H9 (cell line): Measurements from ENCODE around the gene RPN1. TPM values are rescaled to one million over a fixed set of nuclear protein-coding genes. Genes with fewer than 3 reads are reported as not detected.
A peak's percentile ranks its signal among the peaks of the same experiment; 100 is the strongest.

Source experiments
- DNase-seq: peaks from one replicate; pipeline ENCODE4 v3.0.0-alpha.2; 2017
- H2AFZ ChIP-seq: one replicate; pipeline ENCODE4 v1.6.1; 2013; ENCODE audit warnings: mild to moderate bottlenecking, low read length, control low read depth, moderate library complexity
- H2AK5ac ChIP-seq: 2 replicates; pipeline ENCODE4 v1.6.1; 2013; ENCODE audit warnings: low read length, control low read depth, mixed read lengths; ENCODE audit not compliant: insufficient read length
- H2BK120ac ChIP-seq: one replicate; pipeline ENCODE4 v1.6.1; 2013; ENCODE audit warnings: low read depth, mild to moderate bottlenecking, low read length, control low read depth, inconsistent platforms; ENCODE audit not compliant: poor library complexity, severe bottlenecking
- H2BK12ac ChIP-seq: 2 replicates; pipeline ENCODE4 v1.6.1; 2013; ENCODE audit warnings: low read length, control low read depth, mixed read lengths, low read depth; ENCODE audit not compliant: insufficient read length
- H2BK15ac ChIP-seq: 2 replicates; pipeline ENCODE4 v1.6.1; 2013; ENCODE audit warnings: low read depth, low read length, control low read depth
- H2BK20ac ChIP-seq: one replicate; pipeline ENCODE4 v1.6.1; 2013; ENCODE audit warnings: low read depth, mild to moderate bottlenecking, low read length, control low read depth, inconsistent platforms; ENCODE audit not compliant: poor library complexity, severe bottlenecking
- H2BK5ac ChIP-seq: 2 replicates; pipeline ENCODE4 v1.6.1; 2013; ENCODE audit warnings: low read length, control low read depth, mixed read lengths; ENCODE audit not compliant: insufficient read length
- H3K14ac ChIP-seq: 2 replicates; pipeline ENCODE4 v1.6.1; 2013; ENCODE audit warnings: low read length, control low read depth; ENCODE audit not compliant: insufficient read depth
- H3K18ac ChIP-seq: 2 replicates; pipeline ENCODE4 v1.6.1; 2013; ENCODE audit warnings: low read depth, mild to moderate bottlenecking, mixed read lengths, low read length, control low read depth; ENCODE audit not compliant: insufficient read length
- H3K23ac ChIP-seq: 2 replicates; pipeline ENCODE4 v1.6.1; 2013; ENCODE audit warnings: low read length, control low read depth, mixed read lengths, low read depth; ENCODE audit not compliant: insufficient read length
- H3K23me2 ChIP-seq: 2 replicates; pipeline ENCODE4 v1.6.1; 2013; ENCODE audit warnings: low read depth, mild to moderate bottlenecking, mixed read lengths, low read length, control low read depth; ENCODE audit not compliant: insufficient read length, poor library complexity, severe bottlenecking
- H3K27ac ChIP-seq: 2 replicates; pipeline ENCODE4 v1.5.1; 2013; ENCODE audit warnings: low read length, control low read depth, mixed read lengths, low read depth; ENCODE audit not compliant: insufficient read length
- H3K27me3 ChIP-seq: 2 replicates; pipeline ENCODE4 v1.6.1; 2013; ENCODE audit warnings: low read length, control low read depth, inconsistent platforms; ENCODE audit not compliant: insufficient read depth
- H3K4ac ChIP-seq: 2 replicates; pipeline ENCODE4 v1.6.1; 2013; ENCODE audit warnings: low read depth, mild to moderate bottlenecking, control low read depth, inconsistent platforms, low read length, moderate library complexity
- H3K4me1 ChIP-seq: 2 replicates; pipeline ENCODE4 v1.6.1; 2013; ENCODE audit warnings: low read length, control low read depth, inconsistent platforms; ENCODE audit not compliant: insufficient read depth
- H3K4me2 ChIP-seq: 2 replicates; pipeline ENCODE4 v1.6.1; 2013; ENCODE audit warnings: low read length, control low read depth, mixed read lengths; ENCODE audit not compliant: insufficient read length, insufficient read depth
- H3K56ac ChIP-seq: 2 replicates; pipeline ENCODE4 v1.6.1; 2013; ENCODE audit warnings: low read depth, mild to moderate bottlenecking, mixed read lengths, low read length, control low read depth; ENCODE audit not compliant: insufficient read length
- H3K79me1 ChIP-seq: 2 replicates; pipeline ENCODE4 v1.6.1; 2013; ENCODE audit warnings: low read depth, mild to moderate bottlenecking, moderate library complexity, low read length, control low read depth, inconsistent platforms; ENCODE audit not compliant: insufficient read depth, poor library complexity, severe bottlenecking
- H3K79me2 ChIP-seq: 2 replicates; pipeline ENCODE4 v1.6.1; 2013; ENCODE audit warnings: low read length, control low read depth, inconsistent platforms; ENCODE audit not compliant: insufficient read depth
- H3K9ac ChIP-seq: 2 replicates; pipeline ENCODE4 v1.6.1; 2013; ENCODE audit warnings: low read length, control low read depth, mixed read lengths; ENCODE audit not compliant: insufficient read length; ENCODE audit errors: extremely low read depth
- H3K9me3 ChIP-seq: one replicate; pipeline ENCODE4 v1.6.1; 2013; ENCODE audit warnings: low read depth, low read length, inconsistent platforms; ENCODE audit not compliant: control insufficient read depth
- H3T11ph ChIP-seq: one replicate; pipeline ENCODE4 v1.6.1; 2013; ENCODE audit warnings: mild to moderate bottlenecking, low read length, control low read depth, inconsistent platforms
- H4K20me1 ChIP-seq: one replicate; pipeline ENCODE4 v1.6.1; 2013; ENCODE audit not compliant: control insufficient read depth, insufficient read length, insufficient read depth
- H4K5ac ChIP-seq: 2 replicates; pipeline ENCODE4 v1.6.1; 2013; ENCODE audit warnings: low read depth, mild to moderate bottlenecking, mixed read lengths, low read length, control low read depth; ENCODE audit not compliant: insufficient read length
- H4K8ac ChIP-seq: replicated peaks from 2 replicates; pipeline ENCODE4 v1.6.1; 2013; ENCODE audit warnings: low read length, control low read depth, mixed read lengths, low read depth; ENCODE audit not compliant: insufficient read length
- H4K91ac ChIP-seq: 2 replicates; pipeline ENCODE4 v1.6.1; 2013; ENCODE audit warnings: low read depth, mild to moderate bottlenecking, moderate library complexity, mixed read lengths, low read length, control low read depth; ENCODE audit not compliant: insufficient read length
- H3K27ac Mint-ChIP-seq, 3 experiments: 2 replicates in 2 of 3; 3 replicates in 1 of 3; pipeline ENCODE4 v1.8.0; 2020 to 2021; ENCODE audit warnings: mixed read lengths in 3 of 3, mild to moderate bottlenecking in 1 of 3, moderate library complexity in 1 of 3
- H3K27me3 Mint-ChIP-seq: 2 replicates; pipeline ENCODE4 v1.8.0; 2021; ENCODE audit warnings: low read depth, mild to moderate bottlenecking, moderate library complexity, mixed read lengths
- H3K36me3 Mint-ChIP-seq, 3 experiments: 2 replicates in 2 of 3; 3 replicates in 1 of 3; pipeline ENCODE4 v1.8.0; 2020 to 2021; ENCODE audit warnings: low read depth in 3 of 3, mixed read lengths in 3 of 3; ENCODE audit not compliant: insufficient read depth in 1 of 3
- H3K4me1 Mint-ChIP-seq, 2 experiments: 2 replicates each; pipeline ENCODE4 v1.8.0; 2020; ENCODE audit warnings: mixed read lengths in 2 of 2
- H3K4me3 Mint-ChIP-seq, 2 experiments: 2 replicates in 1 of 2; 3 replicates in 1 of 2; pipeline ENCODE4 v1.8.0; 2020 to 2021; ENCODE audit warnings: mild to moderate bottlenecking in 2 of 2, mixed read lengths in 2 of 2, moderate library complexity in 1 of 2
- H3K9me3 Mint-ChIP-seq, 2 experiments: 2 replicates in 1 of 2; 3 replicates in 1 of 2; pipeline ENCODE4 v1.8.0; 2020; ENCODE audit warnings: mild to moderate bottlenecking in 2 of 2, mixed read lengths in 2 of 2, moderate library complexity in 1 of 2
- CTCF ChIP-seq: fragments of 200-600 bp; sonication (generic); conservative IDR thresholded peaks from 3 replicates; pipeline ENCODE4 v1.8.0; 2021; ENCODE audit warnings: antibody characterized with exemption, mild to moderate bottlenecking
- WGBS: extraction: QIAGEN DNeasy Blood & Tissue Kit; methylation state at CpG from one replicate; pipeline ENCODE4 v1.1.7; 2013; ENCODE audit warnings: missing lambda C conversion rate, low lambda C conversion rate, mixed read lengths; ENCODE audit not compliant: insufficient read length; ENCODE audit errors: extremely low coverage; 5-methylcytosine and 5-hydroxymethylcytosine counted together
- total RNA-seq: library from RNA; stranded (reverse); gene quantifications from 2 replicates; pipeline ENCODE4 v1.2.1, GENCODE V29; 2021

The RPN1 gene
- total RNA-seq, 1 experiment from 2014 or later: 174 TPM

GRCh38 chr3:128572644-128573105, 77.9 kb downstream of the RPN1 start:
- H3K23ac ChIP-seq: no peak overlapping the region

More at GRCh38 chr3:128572644-128573105, 77.9 kb downstream of the RPN1 start:
- Histone ChIP-seq H3K9ac (no peak overlapping the region), H3K27ac (no peak overlapping the region), H3K14ac (no peak overlapping the region; the same call in 1 of the 2 replicates), H4K8ac (no peak overlapping the region), H2BK20ac (no peak overlapping the region), H3K18ac (no peak overlapping the region), H3K79me2 (no peaks in the 10 kb centered on the region), H4K5ac (no peak overlapping the region), H2AFZ (no peak overlapping the region), H3K56ac (no peak overlapping the region), H2BK5ac (no peak overlapping the region), H2BK120ac (no peak overlapping the region), H2BK15ac (no peak overlapping the region), H3K4me1 (peaks cover 10% of the 10 kb centered on the region; the same call in 1 of the 2 replicates), H3K79me1 (no peaks in the 10 kb centered on the region), H3K27me3 (no peaks in the 10 kb centered on the region; the same call in 1 of the 2 replicates), H3K4me2 (no peak overlapping the region), H2AK5ac (no peak overlapping the region), H3T11ph (no peak overlapping the region), H4K20me1 (no peaks in the 10 kb centered on the region), H4K91ac (no peak overlapping the region), H2BK12ac (no peak overlapping the region), H3K9me3 (no peaks in the 10 kb centered on the region), H3K4ac (no peak overlapping the region), H3K23me2 (no peaks in the 10 kb centered on the region)
- no peak overlapping the region for H3K4me3 Mint-ChIP-seq
- peak; percentile 72 for TF ChIP-seq CTCF
- H3K27me3 Mint-ChIP-seq: peaks cover 12% of the 10 kb centered on the region
- 0 out of 5 replicates have a peak, but pooled peaks cover 0 to 2% of the 10 kb centered on the region in 2 experiments for H3K9me3 Mint-ChIP-seq
- no CpG with 5 or more reads among the region's 5 CpGs for WGBS
- H3K27ac Mint-ChIP-seq: no peak overlapping the region; a peak in 1 of 7 replicates
- DNase-seq: peak; percentile 76
- H3K36me3 Mint-ChIP-seq: no peaks in the 10 kb centered on the region
- peaks cover 18 to 32% of the 10 kb centered on the region in 2 experiments for H3K4me1 Mint-ChIP-seq
